ENCODE results near the gene NUP85.
"Not testable (repeated sequence)": the region's sequence is repeated elsewhere in the genome, so short reads cannot be mapped to it uniquely, and the experiment has no call there.

NUP85 gene, protein sequence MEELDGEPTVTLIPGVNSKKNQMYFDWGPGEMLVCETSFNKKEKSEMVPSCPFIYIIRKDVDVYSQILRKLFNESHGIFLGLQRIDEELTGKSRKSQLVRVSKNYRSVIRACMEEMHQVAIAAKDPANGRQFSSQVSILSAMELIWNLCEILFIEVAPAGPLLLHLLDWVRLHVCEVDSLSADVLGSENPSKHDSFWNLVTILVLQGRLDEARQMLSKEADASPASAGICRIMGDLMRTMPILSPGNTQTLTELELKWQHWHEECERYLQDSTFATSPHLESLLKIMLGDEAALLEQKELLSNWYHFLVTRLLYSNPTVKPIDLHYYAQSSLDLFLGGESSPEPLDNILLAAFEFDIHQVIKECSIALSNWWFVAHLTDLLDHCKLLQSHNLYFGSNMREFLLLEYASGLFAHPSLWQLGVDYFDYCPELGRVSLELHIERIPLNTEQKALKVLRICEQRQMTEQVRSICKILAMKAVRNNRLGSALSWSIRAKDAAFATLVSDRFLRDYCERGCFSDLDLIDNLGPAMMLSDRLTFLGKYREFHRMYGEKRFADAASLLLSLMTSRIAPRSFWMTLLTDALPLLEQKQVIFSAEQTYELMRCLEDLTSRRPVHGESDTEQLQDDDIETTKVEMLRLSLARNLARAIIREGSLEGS

DNA sequence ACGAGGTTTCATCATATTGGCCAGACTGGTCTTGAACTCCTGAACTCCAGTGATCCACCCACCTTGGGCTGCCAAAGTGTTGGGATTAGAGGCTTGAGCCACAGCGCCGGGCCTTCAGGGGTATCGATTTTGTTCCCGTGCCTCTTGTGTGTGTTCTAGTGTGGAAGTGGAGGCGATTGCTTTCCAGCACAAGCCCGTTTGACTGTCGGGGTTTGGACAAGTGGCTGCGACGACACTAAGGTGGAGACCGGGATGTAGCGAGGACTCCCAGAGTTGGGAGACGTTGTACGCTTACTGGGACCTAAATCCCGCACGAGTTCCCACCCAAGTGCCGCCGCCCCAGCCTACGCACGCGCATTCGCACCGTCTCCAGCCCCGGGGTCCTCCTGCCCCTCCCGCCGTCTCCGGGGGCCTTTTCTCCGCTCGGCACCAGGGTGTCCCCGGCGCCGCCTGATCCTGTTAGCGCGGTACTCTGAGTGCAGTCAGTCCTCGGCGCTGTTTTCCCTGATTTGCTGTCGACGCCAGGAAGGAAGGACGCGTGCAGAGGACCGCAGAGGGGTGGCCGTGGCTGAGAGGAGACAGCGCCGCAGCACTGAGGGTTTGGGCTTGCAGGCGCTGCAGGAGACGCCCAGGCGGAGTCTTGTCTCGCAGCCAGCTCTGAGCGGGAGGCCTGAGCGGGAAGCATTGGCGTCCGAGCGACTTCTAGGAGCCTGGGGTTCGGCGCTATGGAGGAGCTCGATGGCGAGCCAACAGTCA is at the start of gene NUP85:
TSS of gene NUP85 (plus strand) at position 643 of the 756 bp plus-strand sequence. CDS start at position 726, 83 bp downstream.
- no peaks in the 10 kb centered on the region for H3K27me3 ChIP-seq
- H3K9me3 ChIP-seq: no peaks in the 10 kb centered on the region
- H3K27ac ChIP-seq: peak within 1 kb of the TSS; percentile 91
- peaks cover 16 to 23% of the 10 kb centered on the region in 2 experiments for H3K4me1 ChIP-seq (ENCODE audit: control insufficient read depth in 1 of 2, insufficient read depth in 1 of 2, low read depth in 1 of 2, low read length in 1 of 2)
- TF ChIP-seq, protein P1, sequence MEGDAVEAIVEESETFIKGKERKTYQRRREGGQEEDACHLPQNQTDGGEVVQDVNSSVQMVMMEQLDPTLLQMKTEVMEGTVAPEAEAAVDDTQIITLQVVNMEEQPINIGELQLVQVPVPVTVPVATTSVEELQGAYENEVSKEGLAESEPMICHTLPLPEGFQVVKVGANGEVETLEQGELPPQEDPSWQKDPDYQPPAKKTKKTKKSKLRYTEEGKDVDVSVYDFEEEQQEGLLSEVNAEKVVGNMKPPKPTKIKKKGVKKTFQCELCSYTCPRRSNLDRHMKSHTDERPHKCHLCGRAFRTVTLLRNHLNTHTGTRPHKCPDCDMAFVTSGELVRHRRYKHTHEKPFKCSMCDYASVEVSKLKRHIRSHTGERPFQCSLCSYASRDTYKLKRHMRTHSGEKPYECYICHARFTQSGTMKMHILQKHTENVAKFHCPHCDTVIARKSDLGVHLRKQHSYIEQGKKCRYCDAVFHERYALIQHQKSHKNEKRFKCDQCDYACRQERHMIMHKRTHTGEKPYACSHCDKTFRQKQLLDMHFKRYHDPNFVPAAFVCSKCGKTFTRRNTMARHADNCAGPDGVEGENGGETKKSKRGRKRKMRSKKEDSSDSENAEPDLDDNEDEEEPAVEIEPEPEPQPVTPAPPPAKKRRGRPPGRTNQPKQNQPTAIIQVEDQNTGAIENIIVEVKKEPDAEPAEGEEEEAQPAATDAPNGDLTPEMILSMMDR (IDR thresholded peaks at IDR 0.05): peak; percentile 12
- peak within 1 kb of the TSS; percentile 80 to 83 for H3K4me3 ChIP-seq (ENCODE audit: low read depth in 1 of 2, low read length in 1 of 2)
- peaks cover 12% of the 10 kb centered on the region for H3K36me3 ChIP-seq

DNA sequence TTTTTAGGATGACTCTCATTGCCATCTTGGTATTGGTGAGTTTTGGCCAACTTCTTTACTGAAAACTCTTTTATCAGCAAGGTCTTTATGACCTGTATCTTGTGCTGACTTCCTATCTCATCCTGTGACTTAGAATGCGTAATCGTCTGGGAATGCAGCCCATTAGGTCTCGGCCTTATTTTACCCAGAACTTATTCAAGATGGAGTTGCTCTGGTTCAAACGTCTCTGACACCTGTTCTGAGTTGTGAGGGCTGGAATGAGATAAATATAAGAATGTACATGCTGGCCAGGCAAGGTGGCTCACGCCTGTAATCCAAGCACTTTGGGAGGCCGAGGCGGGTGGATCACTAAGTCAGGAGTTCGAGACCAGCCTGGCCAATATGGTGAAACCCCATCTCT is 47.0 kb upstream of the NUP85 start:
- H3K4me3 ChIP-seq (ENCODE audit: low read depth in 1 of 2, low read length in 1 of 2); H3K9me3 ChIP-seq; H3K27me3 ChIP-seq; H3K36me3 ChIP-seq; H3K27ac ChIP-seq: not testable (repeated sequence)
- peaks cover 11 to 14% of the 10 kb centered on the region in 2 experiments for H3K4me1 ChIP-seq (ENCODE audit: control insufficient read depth in 1 of 2, insufficient read depth in 1 of 2, low read depth in 1 of 2, low read length in 1 of 2)

DNA sequence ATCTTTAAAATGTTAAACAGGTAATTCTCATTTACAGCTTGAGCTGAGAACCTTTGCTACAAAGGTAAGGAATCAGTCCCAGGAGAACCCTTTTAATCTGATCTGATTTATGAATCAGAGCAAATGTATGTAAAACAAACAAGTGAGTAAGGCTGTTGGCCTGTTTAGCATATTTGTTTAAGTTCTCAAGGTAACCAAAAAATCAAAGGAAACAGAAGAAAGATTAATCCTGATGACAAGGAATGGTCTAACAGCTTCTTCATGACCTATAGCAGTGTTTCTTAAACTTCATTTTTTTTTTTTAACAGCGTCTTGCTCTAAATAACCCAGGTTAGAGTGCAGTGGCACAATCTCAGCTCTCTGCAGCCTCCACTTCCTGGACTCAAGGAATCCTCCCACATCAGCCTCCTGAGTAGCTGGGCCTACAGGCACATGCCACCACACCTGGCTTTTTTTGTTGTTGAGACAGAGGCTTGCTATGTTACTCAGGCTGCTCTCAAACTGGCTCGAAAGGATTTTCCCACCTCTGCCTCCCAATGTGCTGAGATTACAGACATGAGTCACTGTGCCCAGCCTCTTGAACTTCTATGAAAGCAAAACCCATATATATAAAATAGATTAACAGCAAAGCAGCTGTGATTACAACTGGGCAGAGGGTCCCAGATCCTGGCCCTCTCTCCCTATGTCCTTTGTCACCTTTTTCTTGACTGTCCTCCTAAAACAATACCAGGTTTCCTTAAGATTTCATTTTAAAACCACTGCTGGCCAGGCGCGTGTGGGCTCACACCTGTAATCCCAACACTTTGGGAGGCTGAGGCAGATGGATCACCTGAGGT is 46.1 kb upstream of the NUP85 start:
- Histone ChIP-seq H3K27me3 (no peaks in the 10 kb centered on the region), H3K27ac (no peak overlapping the region), H3K4me1 (ENCODE audit: control insufficient read depth in 1 of 2, insufficient read depth in 1 of 2, low read depth in 1 of 2, low read length in 1 of 2) (peaks cover 10 to 11% of the 10 kb centered on the region in 2 experiments), H3K9me3 (no peaks in the 10 kb centered on the region), H3K36me3 (no peaks in the 10 kb centered on the region), H3K4me3 (ENCODE audit: low read depth in 1 of 2, low read length in 1 of 2) (no peak overlapping the region)
- TF ChIP-seq, protein P1 (IDR thresholded peaks at IDR 0.05): no peak

DNA sequence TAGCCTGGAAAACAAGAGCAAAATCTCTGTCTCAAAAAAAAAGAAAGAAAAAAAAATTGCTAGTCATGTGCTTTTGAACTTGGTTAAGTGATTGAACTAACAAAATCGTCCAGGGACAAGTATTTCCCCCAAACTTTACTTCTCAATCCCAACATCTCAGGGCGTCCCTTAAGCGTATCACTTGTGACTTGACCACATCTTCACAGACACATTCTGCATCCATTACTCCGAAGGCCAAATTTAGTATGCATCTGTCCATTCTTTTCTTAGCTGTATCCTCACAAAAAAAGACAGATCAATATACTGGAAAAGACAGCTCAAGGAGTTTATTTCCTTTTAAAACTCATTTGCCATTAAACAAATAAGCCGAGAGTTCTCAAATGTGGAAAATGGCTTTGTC is 45.3 kb upstream of the NUP85 start:
- Histone ChIP-seq H3K4me3 (ENCODE audit: low read depth in 1 of 2, low read length in 1 of 2) (no peak overlapping the region), H3K9me3 (no peaks in the 10 kb centered on the region), H3K4me1 (ENCODE audit: control insufficient read depth in 1 of 2, insufficient read depth in 1 of 2, low read depth in 1 of 2, low read length in 1 of 2) (peaks cover 3 to 4% of the 10 kb centered on the region in 2 experiments), H3K36me3 (peaks cover 2% of the 10 kb centered on the region), H3K27ac (no peak overlapping the region), H3K27me3 (no peaks in the 10 kb centered on the region)
- TF ChIP-seq, protein P1 (IDR thresholded peaks at IDR 0.05): no peak

DNA sequence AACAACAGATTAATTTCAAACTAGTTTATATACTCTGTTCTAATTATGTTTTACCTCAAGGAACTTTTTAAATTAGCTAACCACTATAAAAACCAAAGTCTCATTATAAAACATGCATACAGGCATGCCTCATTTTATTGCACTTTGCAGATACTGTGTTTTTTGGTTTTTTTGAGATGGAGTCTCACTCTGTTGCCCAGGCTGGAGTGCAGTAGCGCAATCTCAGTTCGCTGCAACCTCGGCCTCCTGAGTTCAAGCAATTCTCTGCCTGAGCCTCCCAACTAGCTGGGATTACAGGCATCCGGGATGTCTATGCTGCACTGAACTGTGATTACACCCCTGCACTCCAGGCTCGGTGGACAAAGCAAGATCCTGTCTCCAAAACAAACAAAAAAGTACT is 42.4 kb upstream of the NUP85 start:
- TF ChIP-seq, protein P1 (IDR thresholded peaks at IDR 0.05): no peak
- H3K4me3 ChIP-seq (ENCODE audit: low read depth in 1 of 2, low read length in 1 of 2): no peak overlapping the region
- H3K27me3 ChIP-seq: no peaks in the 10 kb centered on the region
- no peak overlapping the region for H3K27ac ChIP-seq
- H3K9me3 ChIP-seq: no peaks in the 10 kb centered on the region
- H3K4me1 ChIP-seq (ENCODE audit: control insufficient read depth in 1 of 2, insufficient read depth in 1 of 2, low read depth in 1 of 2, low read length in 1 of 2): no peaks in the 10 kb centered on the region
- peaks cover 17% of the 10 kb centered on the region for H3K36me3 ChIP-seq

DNA sequence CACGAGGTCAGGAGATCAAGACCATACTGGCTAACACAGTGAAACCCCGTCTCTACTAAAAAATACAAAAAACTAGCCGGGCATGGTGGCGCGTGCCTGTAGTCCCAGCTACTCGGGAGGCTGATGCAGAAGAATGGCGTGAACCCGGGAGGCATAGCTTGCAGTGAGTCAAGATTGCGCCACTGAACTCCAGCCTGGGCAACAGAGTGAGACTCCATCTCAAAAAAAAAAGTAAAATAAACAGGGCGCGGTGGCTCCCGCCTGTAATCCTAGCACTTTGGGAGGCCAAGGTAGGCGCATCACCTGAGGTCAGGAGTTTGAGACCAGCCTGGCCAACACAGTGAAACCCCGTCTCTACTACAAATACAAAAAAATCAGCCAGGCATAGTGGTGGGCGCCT is 40.9 kb upstream of the NUP85 start:
- peaks cover 17% of the 10 kb centered on the region for H3K36me3 ChIP-seq
- not testable (repeated sequence) for H3K4me3 ChIP-seq (ENCODE audit: low read depth in 1 of 2, low read length in 1 of 2); H3K4me1 ChIP-seq (ENCODE audit: control insufficient read depth in 1 of 2, insufficient read depth in 1 of 2, low read depth in 1 of 2, low read length in 1 of 2); H3K27ac ChIP-seq; H3K27me3 ChIP-seq; H3K9me3 ChIP-seq

Measured in neutrophil (primary cell).